GM12878 (cell line): ENCODE data around the gene C11orf97. TPM values are rescaled to one million over a fixed set of nuclear protein-coding genes. Genes with fewer than 3 reads are reported as not detected.

Source experiments
- ATAC-seq: fragments of 200-7000 bp; cut with Tn5 transposase; 3 replicates; pipeline ENCODE4 v1.9.1; 2020; ENCODE audit warnings: mild to moderate bottlenecking, moderate library complexity
- BruUV-seq: library from RNA; stranded (reverse); fragments of 400-500 nt; replicated peaks from 2 replicates; lab custom pipeline; 2021; lab: Mats Ljungman, UMichigan
- CTCF ChIA-PET: fragments of 300-600 bp; sonication (Branson Sonifier 250); formaldehyde crosslinking; extraction: SDS; loops from one replicate; lab custom pipeline; 2021; ENCODE audit warnings: inconsistent platforms; lab: Yijun Ruan, JAX
- POLR2A ChIA-PET: fragments of 350-600 bp; formaldehyde crosslinking; extraction: SDS; loops from one replicate; lab custom pipeline; 2021; ENCODE audit warnings: inconsistent platforms; lab: Charles Lee
- RAD21 ChIA-PET: fragments of 300-600 bp; sonication (Branson Sonifier 250); formaldehyde crosslinking; loops from one replicate; lab custom pipeline; 2023; ENCODE audit warnings: antibody characterized with exemption; ENCODE audit not compliant: unreplicated experiment; lab: Charles Lee
- SMC1A ChIA-PET: fragments of 300-600 bp; sonication (Branson Sonifier 250); formaldehyde crosslinking; loops from one replicate; lab custom pipeline; 2023; ENCODE audit not compliant: unreplicated experiment, uncharacterized antibody; lab: Charles Lee
- DNase-seq: peaks from one replicate; pipeline ENCODE4 v3.0.0-alpha.2; 2011; ENCODE audit warnings: low read depth, low spot score
- FAIRE-seq: peaks from 3 replicates; lab custom pipeline; 2011; peaks lifted over from hg19 to GRCh38; lab: Jason Lieb, UNC
- H2AFZ ChIP-seq: 2 replicates; pipeline ENCODE4 v1.6.0; 2011; ENCODE audit warnings: low read depth, low read length, control low read depth; ENCODE audit not compliant: control insufficient read depth
- H3K27ac ChIP-seq: 2 replicates; pipeline ENCODE4 v1.5.1; 2011; ENCODE audit warnings: control low read depth; ENCODE audit not compliant: control insufficient read depth, insufficient read depth
- H3K27me3 ChIP-seq, 2 experiments: replicated peaks in 1 of 2; 2 replicates each; pipeline versions ENCODE4 v1.6.0 to v1.6.1; 2011; ENCODE audit warnings: low read length in 1 of 2; ENCODE audit not compliant: control insufficient read depth in 2 of 2, insufficient read depth in 2 of 2
- H3K36me3 ChIP-seq, 2 experiments: 2 replicates each; pipeline ENCODE4 v1.5.1; 2011; ENCODE audit warnings: low read length in 1 of 2; ENCODE audit not compliant: control insufficient read depth in 2 of 2, insufficient read depth in 2 of 2
- H3K4me1 ChIP-seq: 2 replicates; pipeline ENCODE4 v1.6.1; 2011; ENCODE audit warnings: mild to moderate bottlenecking, low read length, moderate library complexity, mixed read lengths; ENCODE audit not compliant: control insufficient read depth, insufficient read depth
- H3K4me2 ChIP-seq: 2 replicates; pipeline ENCODE4 v1.6.0; 2011; ENCODE audit warnings: control low read depth; ENCODE audit not compliant: control insufficient read depth, insufficient read depth
- H3K4me3 ChIP-seq: fragments of 200-600 bp; sonication (generic); 2 replicates; pipeline ENCODE4 v1.5.1; 2016
- H3K79me2 ChIP-seq: 2 replicates; pipeline ENCODE4 v1.6.0; 2011; ENCODE audit warnings: low read length; ENCODE audit not compliant: control insufficient read depth, insufficient read depth
- H3K9ac ChIP-seq: 2 replicates; pipeline ENCODE4 v1.8.0; 2011; ENCODE audit warnings: low read length, control low read depth, mixed read lengths; ENCODE audit not compliant: control insufficient read depth, insufficient read depth
- H3K9me3 ChIP-seq: replicated peaks from 3 replicates; pipeline ENCODE4 v1.5.1; 2011; ENCODE audit warnings: mild to moderate bottlenecking, low read length; ENCODE audit not compliant: control insufficient read depth, insufficient read depth
- H4K20me1 ChIP-seq: 2 replicates; pipeline ENCODE4 v1.6.0; 2011; ENCODE audit not compliant: control insufficient read depth, insufficient read depth
- CEBPB ChIP-seq, 2 experiments: fragments of 150-350 bp in 1 of 2; IDR thresholded peaks; 2 replicates each; pipeline ENCODE4 v1.6.1; 2012 to 2014; ENCODE audit warnings: low read depth in 2 of 2, low read length in 2 of 2, borderline replicate concordance in 1 of 2, inconsistent platforms in 1 of 2
- DPF2 ChIP-seq: fragments of 450-650 bp; IDR thresholded peaks from 2 replicates; pipeline ENCODE4 v1.6.1; 2017; ENCODE audit warnings: mild to moderate bottlenecking
- EP300 ChIP-seq, 2 experiments: fragments of 150-350 bp in 1 of 2; IDR thresholded peaks; 2 replicates each; pipeline ENCODE4 v1.6.1; 2011 to 2012; ENCODE audit warnings: low read depth in 2 of 2, low read length in 2 of 2, borderline replicate concordance in 1 of 2, improper control_type of control experiment in 1 of 2, inconsistent platforms in 1 of 2; ENCODE audit not compliant: control insufficient read depth in 1 of 2
- EZH2 ChIP-seq: IDR thresholded peaks from 2 replicates; pipeline ENCODE4 v1.6.1; 2012; ENCODE audit warnings: low read depth, mild to moderate bottlenecking, control low read depth, inconsistent platforms, low read length, borderline replicate concordance; ENCODE audit not compliant: control insufficient read depth
- MEF2B ChIP-seq: fragments of 450-650 bp; IDR thresholded peaks from 2 replicates; pipeline ENCODE4 v1.6.1; 2018; ENCODE audit warnings: mild to moderate bottlenecking, moderate library complexity; ENCODE audit not compliant: partially characterized antibody, poor library complexity, severe bottlenecking
- NKRF ChIP-seq: fragments of 450-650 bp; conservative IDR thresholded peaks from 2 replicates; pipeline ENCODE4 v1.6.1; 2017; ENCODE audit warnings: mild to moderate bottlenecking, moderate library complexity
- NR2C1 ChIP-seq: fragments of 450-650 bp; IDR thresholded peaks from 2 replicates; pipeline ENCODE4 v1.6.1; 2017; ENCODE audit warnings: antibody characterized with exemption, mild to moderate bottlenecking, moderate library complexity
- SMAD5 ChIP-seq: IDR thresholded peaks from 2 replicates; pipeline ENCODE4 v1.6.1; 2016; ENCODE audit warnings: antibody characterized with exemption, low read depth
- WRNIP1 ChIP-seq: IDR thresholded peaks from 2 replicates; pipeline ENCODE4 v1.6.1; 2011; ENCODE audit warnings: low read depth, low read length, improper control_type of control experiment, borderline replicate concordance
- ZBTB40 ChIP-seq: fragments of 450-650 bp; IDR thresholded peaks from 2 replicates; pipeline ENCODE4 v1.6.1; 2016; ENCODE audit warnings: mild to moderate bottlenecking, moderate library complexity, borderline replicate concordance
- in situ Hi-C: fragments of 300-500 bp; cut with MboI; formaldehyde crosslinking; loops from 9 replicates; pipeline ENCODE4 v1.14.3; 2018; ENCODE audit warnings: mixed read lengths
- intact Hi-C: fragments of 100-400 bp; cut with micrococcal nuclease; formaldehyde crosslinking; loops from one replicate; pipeline ENCODE4 v1.14.2; 2022; ENCODE audit not compliant: unreplicated experiment
- polyA plus RNA-seq, 11 experiments: library from polyadenylated mRNA; depleted of rRNA in 4 of 11; unstranded in 6 of 11; stranded (reverse) in 5 of 11; fragments of >200 nt; fragmentation: Nextera tagmentation in 4 of 11; fragmentation: Illumina TruSeq in 1 of 11; extraction: Ambion mirVana in 4 of 11; extraction: Trizol in 1 of 11; gene quantifications; 1 replicate in 1 of 11; 2 replicates in 10 of 11; pipeline versions ENCODE4 v1.2.1 to v1.2.3, GENCODE V29; 2011 to 2016; ENCODE audit warnings: inconsistent platforms in 2 of 11, missing spikeins in 2 of 11, low read depth in 1 of 11
- total RNA-seq, 4 experiments: library from RNA; depleted of rRNA in 3 of 4; stranded (reverse); fragments of >200 nt in 3 of 4; fragmentation: Illumina TruSeq in 1 of 4; extraction: Trizol in 1 of 4; gene quantifications; 2 replicates each; pipeline versions ENCODE4 v1.2.1 to v1.2.3, GENCODE V29; 2013 to 2021

C11orf97 gene
- total and polyA plus RNA-seq, 10 of the 15 experiments (the other 5 are each of a cell fraction or from before 2014, with no cell fraction given), result not detected

- H3K4me3 ChIP-seq, result no peak overlapping the region
- in situ Hi-C loops, result no loop called here
Observed at GRCh38 chr11:94557421-94557820, 45.2 kb downstream of the C11orf97 start.

More at GRCh38 chr11:94557421-94557820, 45.2 kb downstream of the C11orf97 start:
- TF ChIP-seq EP300 (IDR thresholded peaks at IDR 0.05; ENCODE audit: borderline replicate concordance in 1 of 2, control insufficient read depth in 1 of 2, low read depth in 2 of 2, low read length in 2 of 2) (no peak), NKRF (no peak), ZBTB40 (no peak), DPF2 (no peak), MEF2B (no peak), WRNIP1 (no peak), EZH2 (no peak), CEBPB (IDR thresholded peaks at IDR 0.05; ENCODE audit: borderline replicate concordance in 1 of 2, low read depth in 2 of 2, low read length in 2 of 2) (no peak), SMAD5 (no peak), NR2C1 (no peak)
- ChIA-PET CTCF (interaction anchor here (1.0 to 1.2 kb wide), 2 partner anchors 9 to 45 kb away, joined by 3 read pairs; no protein-coding TSS in a partner anchor), SMC1A (interaction anchor here (1.0 kb wide), 1 partner anchor 24 kb away, joined by 3 read pairs; no protein-coding TSS in a partner anchor), POLR2A (interaction anchor here (1.4 kb wide), 1 partner anchor 26 kb away, joined by 4 read pairs; no protein-coding TSS in a partner anchor), RAD21 (no interaction called here)
- no peak overlapping the region for H2AFZ ChIP-seq
- FAIRE-seq, result no peak
- H3K4me1 ChIP-seq, result no peaks in the 10 kb centered on the region
- no peaks in the 10 kb centered on the region for H3K9me3 ChIP-seq
- H3K36me3 ChIP-seq, result no peaks in the 10 kb centered on the region
- no peak overlapping the region for H3K4me2 ChIP-seq
- no peaks in the 10 kb centered on the region for H3K79me2 ChIP-seq
- no peaks in the 10 kb centered on the region for H4K20me1 ChIP-seq
- no peak overlapping the region for H3K27ac ChIP-seq
- intact Hi-C loops, result no loop called here
- H3K27me3 ChIP-seq, result no peaks in the 10 kb centered on the region
- ATAC-seq, result no peak
- BruUV-seq, result no TSS peak
- H3K9ac ChIP-seq, result no peak overlapping the region
- DNase-seq, result no peak
